BLaER1 (cell line): ENCODE data around the gene ASAP2.

ENCODE experiments used
- H3K27ac ChIP-seq: shearing (Covaris generic); formaldehyde crosslinking; 2 replicates; pipeline ENCODE4 v1.8.1; 2022
- H3K27me3 ChIP-seq: shearing (Covaris generic); formaldehyde crosslinking; 2 replicates; pipeline ENCODE4 v1.8.1; 2022
- H3K36me3 ChIP-seq: shearing (Covaris generic); formaldehyde crosslinking; 2 replicates; pipeline ENCODE4 v1.8.1; 2022
- H3K4me1 ChIP-seq: shearing (Covaris generic); formaldehyde crosslinking; 2 replicates; pipeline ENCODE4 v1.8.1; 2022
- H3K4me2 ChIP-seq: shearing (Covaris generic); formaldehyde crosslinking; 2 replicates; pipeline ENCODE4 v1.8.1; 2022
- H3K4me3 ChIP-seq: shearing (Covaris generic); formaldehyde crosslinking; 2 replicates; pipeline ENCODE4 v1.8.1; 2022
- H3K9ac ChIP-seq: shearing (Covaris generic); formaldehyde crosslinking; 2 replicates; pipeline ENCODE4 v1.8.1; 2022
- H3K9me3 ChIP-seq: shearing (Covaris generic); formaldehyde crosslinking; 2 replicates; pipeline ENCODE4 v1.8.1; 2022
- H4K20me1 ChIP-seq: shearing (Covaris generic); formaldehyde crosslinking; 2 replicates; pipeline ENCODE4 v1.8.1; 2022
- Cebpa-rat ChIP-seq: shearing (Covaris generic); IDR thresholded peaks from 2 replicates; pipeline ENCODE4 v1.8.1; 2022

The ASAP2 gene

GRCh38 chr2:9377461-9378097, 171.0 kb downstream of the ASAP2 start:
- peaks cover 98% of the 10 kb centered on the region for H3K36me3 ChIP-seq
- H3K9me3 ChIP-seq = no peaks in the 10 kb centered on the region
- no peak overlapping the region; the same call in 1 of the 2 replicates for H3K4me2 ChIP-seq
- H3K9ac ChIP-seq = no peak overlapping the region
- H3K4me3 ChIP-seq = no peak overlapping the region
- H3K27me3 ChIP-seq = no peaks in the 10 kb centered on the region
- TF ChIP-seq Cebpa-rat = no peak
- H4K20me1 ChIP-seq = no peaks in the 10 kb centered on the region
- peaks cover 44% of the 10 kb centered on the region for H3K4me1 ChIP-seq
- H3K27ac ChIP-seq = peak overlapping the region; percentile 16; the same call in 1 of the 2 replicates

GRCh38 chr2:9378433-9379390, 172.1 kb downstream of the ASAP2 start:
- Histone ChIP-seq H3K9me3 (no peaks in the 10 kb centered on the region), H3K4me2 (no peak overlapping the region), H3K4me1 (peaks cover 33% of the 10 kb centered on the region), H3K27me3 (no peaks in the 10 kb centered on the region), H3K27ac (peak overlapping the region; percentile 16), H3K9ac (no peak overlapping the region), H4K20me1 (no peaks in the 10 kb centered on the region), H3K36me3 (peaks cover 100% of the 10 kb centered on the region), H3K4me3 (no peak overlapping the region)
- no peak for TF ChIP-seq Cebpa-rat

GRCh38 chr2:9379391-9379755, 172.8 kb downstream of the ASAP2 start:
- H3K27ac ChIP-seq = 0 out of 2 replicates have a peak overlapping the region, but pooled peaks have one; percentile 16
- H3K4me2 ChIP-seq = no peak overlapping the region

GRCh38 chr2:9380702-9381628, 174.4 kb downstream of the ASAP2 start:
- Histone ChIP-seq H3K4me3 (no peak overlapping the region), H3K27ac (no peak overlapping the region), H3K9me3 (no peaks in the 10 kb centered on the region), H3K4me2 (no peak overlapping the region), H3K27me3 (no peaks in the 10 kb centered on the region), H3K4me1 (peaks cover 29% of the 10 kb centered on the region), H3K9ac (no peak overlapping the region), H4K20me1 (no peaks in the 10 kb centered on the region), H3K36me3 (peaks cover 98% of the 10 kb centered on the region)
- no peak for TF ChIP-seq Cebpa-rat

More at GRCh38 chr2:9379391-9379755, 172.8 kb downstream of the ASAP2 start:
- H3K36me3 ChIP-seq = peaks cover 98% of the 10 kb centered on the region
- no peaks in the 10 kb centered on the region for H4K20me1 ChIP-seq
- H3K9ac ChIP-seq = no peak overlapping the region
- H3K9me3 ChIP-seq = no peaks in the 10 kb centered on the region
- TF ChIP-seq Cebpa-rat = no peak
- no peak overlapping the region for H3K4me3 ChIP-seq
- H3K27me3 ChIP-seq = no peaks in the 10 kb centered on the region
- H3K4me1 ChIP-seq = peaks cover 29% of the 10 kb centered on the region

- TF ChIP-seq Cebpa-rat = no peak
- peaks cover 98% of the 10 kb centered on the region for H3K36me3 ChIP-seq
- no peak overlapping the region for H3K27ac ChIP-seq
- H3K9me3 ChIP-seq = no peaks in the 10 kb centered on the region
- H3K4me2 ChIP-seq = no peak overlapping the region
- peaks cover 21% of the 10 kb centered on the region for H3K4me1 ChIP-seq
- H3K4me3 ChIP-seq = no peak overlapping the region
- H3K27me3 ChIP-seq = no peaks in the 10 kb centered on the region
- H3K9ac ChIP-seq = no peak overlapping the region
- no peaks in the 10 kb centered on the region for H4K20me1 ChIP-seq
These were observed 176.1 kb downstream of the ASAP2 start for GRCh38 chr2:9382604-9383235.

- Histone ChIP-seq H3K27me3 (no peaks in the 10 kb centered on the region), H4K20me1 (no peaks in the 10 kb centered on the region), H3K9ac (no peak overlapping the region), H3K9me3 (no peaks in the 10 kb centered on the region), H3K36me3 (peaks cover 98% of the 10 kb centered on the region), H3K27ac (no peak overlapping the region), H3K4me3 (no peak overlapping the region), H3K4me2 (no peak overlapping the region), H3K4me1 (0 out of 2 replicates have a peak, but pooled peaks cover 10% of the 10 kb centered on the region)
- no peak for TF ChIP-seq Cebpa-rat
These were observed 177.9 kb downstream of the ASAP2 start for GRCh38 chr2:9384521-9384920.

GRCh38 chr2:9385841-9386240, 179.2 kb downstream of the ASAP2 start:
- no peak for TF ChIP-seq Cebpa-rat
- H3K4me2 ChIP-seq = no peak overlapping the region
- peaks cover 98% of the 10 kb centered on the region for H3K36me3 ChIP-seq
- H3K4me3 ChIP-seq = no peak overlapping the region
- H3K9me3 ChIP-seq = no peaks in the 10 kb centered on the region
- no peaks in the 10 kb centered on the region for H3K27me3 ChIP-seq
- no peaks in the 10 kb centered on the region for H4K20me1 ChIP-seq
- H3K27ac ChIP-seq = no peak overlapping the region
- H3K4me1 ChIP-seq = peaks cover 15% of the 10 kb centered on the region
- no peak overlapping the region for H3K9ac ChIP-seq

GRCh38 chr2:9388199-9388681, 181.6 kb downstream of the ASAP2 start:
- TF ChIP-seq Cebpa-rat = no peak
- Histone ChIP-seq H4K20me1 (no peaks in the 10 kb centered on the region), H3K9ac (no peak overlapping the region), H3K9me3 (no peaks in the 10 kb centered on the region), H3K36me3 (peaks cover 88% of the 10 kb centered on the region), H3K4me3 (no peak overlapping the region), H3K27me3 (no peaks in the 10 kb centered on the region), H3K4me1 (peaks cover 39% of the 10 kb centered on the region), H3K27ac (no peak overlapping the region), H3K4me2 (no peak overlapping the region)
